ENCODE data around the gene PTF1A.

Gene PTF1A

DNA sequence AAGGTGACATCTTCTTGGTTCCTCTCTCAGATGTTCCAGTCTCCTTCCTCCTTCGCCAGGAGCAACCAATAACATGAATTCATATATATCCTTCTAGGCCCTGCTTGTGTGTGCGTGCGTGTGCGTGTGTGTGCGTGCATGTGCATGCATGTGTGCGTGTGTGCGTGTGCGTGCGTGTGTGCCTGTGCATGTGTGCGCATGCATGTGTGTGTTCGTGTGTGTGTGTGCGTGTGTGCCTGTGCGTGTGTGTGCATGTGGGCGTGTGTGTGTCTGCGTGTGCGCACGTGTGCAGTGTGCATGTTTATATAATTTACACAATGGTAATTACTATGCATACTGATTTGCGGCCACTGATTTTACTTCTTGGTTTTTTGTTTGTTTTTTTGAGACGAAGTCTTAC, 43.9 kb upstream of the PTF1A start:
- Histone ChIP-seq H3F3A (ENCODE audit: low read depth) (no peaks in the 10 kb centered on the region), H3K9me2 (replicated peaks; ENCODE audit: low read depth, low read length) (no peaks in the 10 kb centered on the region), H3K79me2 (ENCODE audit: insufficient read depth, low read length) (no peaks in the 10 kb centered on the region), H3K9me3 (ENCODE audit: insufficient read depth, low read depth, low read length) (no peaks in the 10 kb centered on the region), H3K36me3 (ENCODE audit: insufficient read depth, low read length) (no peaks in the 10 kb centered on the region), H3K27me3 (ENCODE audit: insufficient read depth, low read length, poor library complexity, severe bottlenecking) (no peaks in the 10 kb centered on the region), H2AFZ (ENCODE audit: low read length) (no peak overlapping the region), H3K9ac (ENCODE audit: low read depth, low read length, poor library complexity, severe bottlenecking) (no peak overlapping the region), H3K4me1 (ENCODE audit: insufficient read depth, low read length, poor library complexity, severe bottlenecking) (no peaks in the 10 kb centered on the region), H3K4me3 (ENCODE audit: low read length, poor library complexity, severe bottlenecking) (no peak overlapping the region), H4K20me1 (ENCODE audit: insufficient read depth, low read length, poor library complexity, severe bottlenecking) (no peaks in the 10 kb centered on the region), H3K4me2 (ENCODE audit: low read depth, low read length, poor library complexity, severe bottlenecking) (no peak overlapping the region)
- TF ChIP-seq, protein P1, sequence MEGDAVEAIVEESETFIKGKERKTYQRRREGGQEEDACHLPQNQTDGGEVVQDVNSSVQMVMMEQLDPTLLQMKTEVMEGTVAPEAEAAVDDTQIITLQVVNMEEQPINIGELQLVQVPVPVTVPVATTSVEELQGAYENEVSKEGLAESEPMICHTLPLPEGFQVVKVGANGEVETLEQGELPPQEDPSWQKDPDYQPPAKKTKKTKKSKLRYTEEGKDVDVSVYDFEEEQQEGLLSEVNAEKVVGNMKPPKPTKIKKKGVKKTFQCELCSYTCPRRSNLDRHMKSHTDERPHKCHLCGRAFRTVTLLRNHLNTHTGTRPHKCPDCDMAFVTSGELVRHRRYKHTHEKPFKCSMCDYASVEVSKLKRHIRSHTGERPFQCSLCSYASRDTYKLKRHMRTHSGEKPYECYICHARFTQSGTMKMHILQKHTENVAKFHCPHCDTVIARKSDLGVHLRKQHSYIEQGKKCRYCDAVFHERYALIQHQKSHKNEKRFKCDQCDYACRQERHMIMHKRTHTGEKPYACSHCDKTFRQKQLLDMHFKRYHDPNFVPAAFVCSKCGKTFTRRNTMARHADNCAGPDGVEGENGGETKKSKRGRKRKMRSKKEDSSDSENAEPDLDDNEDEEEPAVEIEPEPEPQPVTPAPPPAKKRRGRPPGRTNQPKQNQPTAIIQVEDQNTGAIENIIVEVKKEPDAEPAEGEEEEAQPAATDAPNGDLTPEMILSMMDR (conservative IDR thresholded peaks at IDR 0.05; ENCODE audit: low read length): no peak
- TF ChIP-seq EZH2phosphoT487 (IDR thresholded peaks at IDR 0.05; ENCODE audit: borderline replicate concordance): no peak

DNA sequence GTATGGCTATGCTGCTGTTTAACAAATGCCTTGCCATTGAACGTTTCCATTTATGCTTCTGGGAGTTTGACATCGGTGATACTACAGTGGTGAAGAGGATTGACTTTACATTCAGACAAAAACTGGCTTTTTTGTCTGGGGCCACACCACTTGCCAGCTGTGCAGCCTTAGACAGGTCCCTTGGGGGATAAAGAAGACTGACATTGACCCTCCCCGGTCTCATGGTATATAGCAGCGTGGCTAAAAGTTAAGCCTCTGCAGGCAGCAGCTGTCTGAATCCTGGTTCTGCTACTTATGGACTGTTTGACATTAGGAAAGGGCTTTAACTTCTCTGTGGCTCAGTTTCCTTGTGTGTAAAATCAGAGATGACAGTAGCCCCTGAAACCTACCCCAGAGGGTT, 42.0 kb upstream of the PTF1A start:
- no peak for TF ChIP-seq EZH2phosphoT487 (IDR thresholded peaks at IDR 0.05; ENCODE audit: borderline replicate concordance)
- TF ChIP-seq, protein P1 (conservative IDR thresholded peaks at IDR 0.05; ENCODE audit: low read length): no peak
- no peaks in the 10 kb centered on the region for H3K4me1 ChIP-seq (ENCODE audit: insufficient read depth, low read length, poor library complexity, severe bottlenecking)
- H3F3A ChIP-seq (ENCODE audit: low read depth): no peaks in the 10 kb centered on the region
- no peak overlapping the region for H3K4me3 ChIP-seq (ENCODE audit: low read length, poor library complexity, severe bottlenecking)
- no peaks in the 10 kb centered on the region for H3K79me2 ChIP-seq (ENCODE audit: insufficient read depth, low read length)
- H2AFZ ChIP-seq (ENCODE audit: low read length): no peak overlapping the region
- no peaks in the 10 kb centered on the region for H3K27me3 ChIP-seq (ENCODE audit: insufficient read depth, low read length, poor library complexity, severe bottlenecking)
- no peaks in the 10 kb centered on the region for H3K9me2 ChIP-seq (replicated peaks; ENCODE audit: low read depth, low read length)
- H3K9me3 ChIP-seq (ENCODE audit: insufficient read depth, low read depth, low read length): no peaks in the 10 kb centered on the region
- no peak overlapping the region for H3K4me2 ChIP-seq (ENCODE audit: low read depth, low read length, poor library complexity, severe bottlenecking)
- no peaks in the 10 kb centered on the region for H3K36me3 ChIP-seq (ENCODE audit: insufficient read depth, low read length)
- H3K9ac ChIP-seq (ENCODE audit: low read depth, low read length, poor library complexity, severe bottlenecking): no peak overlapping the region
- H4K20me1 ChIP-seq (ENCODE audit: insufficient read depth, low read length, poor library complexity, severe bottlenecking): no peaks in the 10 kb centered on the region

DNA sequence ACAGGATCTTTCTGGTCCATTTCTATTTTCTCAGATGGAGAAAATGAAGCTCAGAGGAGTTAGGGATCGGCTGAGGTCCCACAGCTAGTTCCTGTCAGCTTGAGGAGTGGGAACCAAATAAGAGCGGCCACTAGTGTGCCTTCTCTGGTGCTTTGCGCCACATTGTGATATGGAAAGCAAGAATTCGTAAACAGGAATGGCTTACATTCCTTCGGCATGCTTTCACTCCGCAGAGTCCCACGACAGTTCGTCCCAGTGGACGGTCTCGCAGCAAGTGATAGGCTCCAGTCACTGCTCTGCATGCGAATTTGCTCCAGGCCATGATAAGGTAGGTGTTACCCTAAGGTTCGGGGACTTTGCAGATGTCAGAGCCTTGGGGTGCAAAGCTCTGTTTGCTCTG, 41.5 kb upstream of the PTF1A start:
- Histone ChIP-seq H3K4me2 (ENCODE audit: low read depth, low read length, poor library complexity, severe bottlenecking) (no peak overlapping the region), H3K9me2 (replicated peaks; ENCODE audit: low read depth, low read length) (no peaks in the 10 kb centered on the region), H3K9me3 (ENCODE audit: insufficient read depth, low read depth, low read length) (no peaks in the 10 kb centered on the region), H3K36me3 (ENCODE audit: insufficient read depth, low read length) (no peaks in the 10 kb centered on the region), H3K9ac (ENCODE audit: low read depth, low read length, poor library complexity, severe bottlenecking) (no peak overlapping the region), H3K79me2 (ENCODE audit: insufficient read depth, low read length) (no peaks in the 10 kb centered on the region), H3K4me1 (ENCODE audit: insufficient read depth, low read length, poor library complexity, severe bottlenecking) (no peaks in the 10 kb centered on the region), H2AFZ (ENCODE audit: low read length) (no peak overlapping the region), H3K27me3 (ENCODE audit: insufficient read depth, low read length, poor library complexity, severe bottlenecking) (no peaks in the 10 kb centered on the region), H3F3A (ENCODE audit: low read depth) (no peaks in the 10 kb centered on the region), H3K4me3 (ENCODE audit: low read length, poor library complexity, severe bottlenecking) (no peak overlapping the region), H4K20me1 (ENCODE audit: insufficient read depth, low read length, poor library complexity, severe bottlenecking) (no peaks in the 10 kb centered on the region)
- no peak for TF ChIP-seq EZH2phosphoT487 (IDR thresholded peaks at IDR 0.05; ENCODE audit: borderline replicate concordance)
- TF ChIP-seq, protein P1 (conservative IDR thresholded peaks at IDR 0.05; ENCODE audit: low read length): no peak
